22Rv1 (cell line): ENCODE results near the gene TCIRG1.

Experiments
- ZFX ChIP-seq: fragments of 450-650 bp; IDR thresholded peaks from 2 replicates; pipeline ENCODE4 v1.6.1; 2017; ENCODE audit warnings: antibody characterized with exemption, borderline replicate concordance
- TF ChIP-seq, protein P1 (sequence below): fragments of 450-650 bp; IDR thresholded peaks from 2 replicates; pipeline ENCODE4 v1.5.1; 2017; ENCODE audit warnings: mild to moderate bottlenecking

DNA sequence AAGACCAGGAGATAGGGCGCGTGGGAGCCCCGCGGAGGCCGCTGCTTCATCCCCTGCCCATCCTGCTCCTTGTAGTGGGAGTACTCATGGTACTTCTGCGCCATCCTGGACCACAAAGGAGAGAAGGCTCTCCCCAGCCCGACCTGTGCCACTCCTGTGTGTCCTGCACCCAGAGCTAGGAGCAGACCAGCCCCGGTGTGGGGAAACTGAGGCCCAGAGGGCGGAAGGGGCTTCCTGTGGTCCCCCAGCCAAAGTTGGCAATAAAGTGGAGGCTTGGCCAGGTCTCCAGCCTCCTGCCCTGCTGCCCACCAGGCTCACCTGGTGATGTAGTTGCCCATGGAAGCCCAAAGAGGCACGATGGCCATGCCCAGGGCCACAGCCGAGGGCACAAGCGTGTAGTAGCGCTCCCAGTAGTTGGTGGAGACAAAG, 39.6 kb upstream of the TCIRG1 start:
- TF ChIP-seq, protein P1, sequence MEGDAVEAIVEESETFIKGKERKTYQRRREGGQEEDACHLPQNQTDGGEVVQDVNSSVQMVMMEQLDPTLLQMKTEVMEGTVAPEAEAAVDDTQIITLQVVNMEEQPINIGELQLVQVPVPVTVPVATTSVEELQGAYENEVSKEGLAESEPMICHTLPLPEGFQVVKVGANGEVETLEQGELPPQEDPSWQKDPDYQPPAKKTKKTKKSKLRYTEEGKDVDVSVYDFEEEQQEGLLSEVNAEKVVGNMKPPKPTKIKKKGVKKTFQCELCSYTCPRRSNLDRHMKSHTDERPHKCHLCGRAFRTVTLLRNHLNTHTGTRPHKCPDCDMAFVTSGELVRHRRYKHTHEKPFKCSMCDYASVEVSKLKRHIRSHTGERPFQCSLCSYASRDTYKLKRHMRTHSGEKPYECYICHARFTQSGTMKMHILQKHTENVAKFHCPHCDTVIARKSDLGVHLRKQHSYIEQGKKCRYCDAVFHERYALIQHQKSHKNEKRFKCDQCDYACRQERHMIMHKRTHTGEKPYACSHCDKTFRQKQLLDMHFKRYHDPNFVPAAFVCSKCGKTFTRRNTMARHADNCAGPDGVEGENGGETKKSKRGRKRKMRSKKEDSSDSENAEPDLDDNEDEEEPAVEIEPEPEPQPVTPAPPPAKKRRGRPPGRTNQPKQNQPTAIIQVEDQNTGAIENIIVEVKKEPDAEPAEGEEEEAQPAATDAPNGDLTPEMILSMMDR: no peak
- TF ChIP-seq ZFX: no peak
